Stimulated activated CD4-positive, alpha-beta T cell treated with anti-CD3 and anti-CD28 coated beads, Interleukin-15, amount 100 ng/mL, for 24 hours (primary cell): ENCODE measurements around the gene BCAT1.

Source experiments
- DNase-seq: peaks from one replicate; pipeline ENCODE4 v3.0.0-alpha.2; 2020

BCAT1 gene, protein sequence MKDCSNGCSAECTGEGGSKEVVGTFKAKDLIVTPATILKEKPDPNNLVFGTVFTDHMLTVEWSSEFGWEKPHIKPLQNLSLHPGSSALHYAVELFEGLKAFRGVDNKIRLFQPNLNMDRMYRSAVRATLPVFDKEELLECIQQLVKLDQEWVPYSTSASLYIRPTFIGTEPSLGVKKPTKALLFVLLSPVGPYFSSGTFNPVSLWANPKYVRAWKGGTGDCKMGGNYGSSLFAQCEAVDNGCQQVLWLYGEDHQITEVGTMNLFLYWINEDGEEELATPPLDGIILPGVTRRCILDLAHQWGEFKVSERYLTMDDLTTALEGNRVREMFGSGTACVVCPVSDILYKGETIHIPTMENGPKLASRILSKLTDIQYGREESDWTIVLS

DNA sequence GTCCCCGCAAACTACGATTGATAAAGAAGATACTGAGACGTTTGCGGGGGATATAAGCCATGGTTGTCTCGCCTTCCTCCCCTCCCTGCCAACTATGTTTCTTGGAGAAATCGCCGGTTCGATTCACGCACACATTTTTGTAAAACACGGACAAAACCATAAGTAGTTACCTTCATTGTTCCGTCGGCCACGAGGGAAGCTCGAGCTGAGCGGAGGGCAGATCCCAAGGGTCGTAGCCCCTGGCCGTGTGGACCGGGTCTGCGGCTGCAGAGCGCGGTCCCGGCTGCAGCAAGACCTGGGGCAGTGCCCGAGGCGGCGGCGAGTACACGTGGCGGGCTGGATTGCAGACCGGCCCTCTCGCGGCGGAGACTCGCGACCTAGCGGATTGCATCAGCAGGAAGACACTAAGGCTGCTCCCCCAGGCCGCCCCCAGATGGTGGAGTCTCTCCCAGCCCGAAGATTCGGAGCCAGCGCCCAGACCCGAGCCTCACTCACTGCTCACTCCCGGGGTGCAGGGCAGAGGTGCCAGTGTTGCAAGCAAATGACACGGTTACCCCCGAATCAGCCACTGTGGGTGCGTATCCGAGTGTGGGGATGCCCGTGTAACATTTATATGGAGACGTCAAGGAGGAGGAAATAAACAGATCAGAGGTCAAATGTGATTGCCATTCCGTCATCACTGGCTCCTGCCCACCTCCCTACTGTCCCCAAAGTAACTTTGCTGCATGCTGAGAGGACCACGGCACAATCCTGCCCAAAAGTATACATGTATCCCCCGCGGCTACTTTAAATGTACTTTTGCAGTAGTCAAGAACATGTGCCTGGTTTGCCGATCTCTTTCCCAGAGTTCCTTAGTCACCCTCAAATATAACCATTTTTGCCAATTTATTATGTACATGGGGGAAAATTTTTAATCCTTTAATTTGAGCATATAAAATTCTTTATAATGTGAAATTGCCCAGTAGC lies at the start of gene BCAT1:
TSS of gene BCAT1 (minus strand) at position 345 of the 966 bp plus-strand sequence. CDS start at position 176, 169 bp downstream.
- DNase-seq = peak; percentile 65

GRCh38 chr12:24997970-24998582 lies 49.2 kb upstream of the BCAT1 start:
- DNase-seq = no peak

DNA sequence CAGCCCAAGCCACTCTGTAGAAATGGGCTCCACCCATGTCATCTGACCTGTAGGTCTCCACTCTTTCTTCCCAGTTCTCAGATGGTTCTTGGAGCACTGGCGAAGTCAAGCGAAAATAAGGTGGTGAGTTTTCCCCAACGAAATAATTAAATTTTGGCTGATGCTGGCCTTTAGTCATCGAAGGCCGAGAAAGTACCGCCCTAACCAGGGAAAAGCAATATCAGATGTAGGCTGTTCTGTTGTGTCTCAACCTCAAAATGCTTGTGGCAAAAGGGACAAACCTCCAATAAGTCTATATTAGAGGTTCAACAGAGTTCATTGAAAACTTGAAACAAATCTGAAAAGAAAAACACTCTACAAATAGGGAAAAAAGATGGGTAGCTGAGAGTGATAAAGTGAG lies 48.6 kb upstream of the BCAT1 start:
- no peak for DNase-seq

DNA sequence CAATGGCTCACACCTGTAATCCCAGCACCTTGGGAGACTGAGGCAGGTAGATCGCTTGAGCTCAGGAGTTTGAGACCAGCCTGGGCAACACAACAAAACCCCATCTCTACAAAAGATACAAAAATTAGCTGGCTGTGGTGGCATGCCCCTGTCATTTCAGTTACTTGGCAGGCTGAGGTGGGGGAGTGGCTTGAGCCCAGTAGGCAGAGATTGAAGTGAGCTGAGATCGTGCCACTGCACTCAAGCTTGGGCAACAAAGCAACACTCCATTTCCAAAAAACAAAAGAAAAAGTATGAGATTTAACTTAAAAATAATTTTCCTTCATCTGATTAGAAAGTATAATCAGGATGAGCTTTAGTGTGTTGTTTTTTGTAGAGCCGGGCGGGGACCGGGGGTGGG lies 47.9 kb upstream of the BCAT1 start:
- DNase-seq = no peak

GRCh38 chr12:24996102-24996797 lies 47.3 kb upstream of the BCAT1 start:
- DNase-seq = no peak

- no peak for DNase-seq
Observed at GRCh38 chr12:24993793-24994192, 44.9 kb upstream of the BCAT1 start.

GRCh38 chr12:24991209-24992049 lies 42.5 kb upstream of the BCAT1 start:
- no peak for DNase-seq

DNA sequence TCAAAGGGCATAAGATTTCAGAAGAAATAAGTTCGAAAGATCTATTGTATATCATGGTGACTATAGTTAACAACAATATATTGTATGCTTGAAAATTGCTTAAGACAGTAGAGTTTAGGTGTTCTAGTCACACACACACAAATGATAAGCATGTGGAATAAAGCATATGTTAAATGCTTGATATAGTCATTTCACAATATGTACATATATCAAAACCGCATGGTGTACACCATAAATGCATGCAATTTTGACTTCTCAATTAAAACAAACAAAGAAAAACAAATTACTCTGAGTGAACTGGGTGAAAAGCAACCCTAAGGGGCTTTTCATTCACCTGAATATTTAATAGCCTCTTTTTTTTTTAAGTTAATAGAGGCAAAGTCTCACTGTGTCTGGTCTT lies 40.3 kb upstream of the BCAT1 start:
- DNase-seq = no peak

- no peak for DNase-seq
Observed at GRCh38 chr12:24982250-24982649, 33.3 kb upstream of the BCAT1 start.

- no peak for DNase-seq
Observed at GRCh38 chr12:24979976-24980730, 31.3 kb upstream of the BCAT1 start.

GRCh38 chr12:24979329-24979728 lies 30.4 kb upstream of the BCAT1 start:
- no peak for DNase-seq

DNA sequence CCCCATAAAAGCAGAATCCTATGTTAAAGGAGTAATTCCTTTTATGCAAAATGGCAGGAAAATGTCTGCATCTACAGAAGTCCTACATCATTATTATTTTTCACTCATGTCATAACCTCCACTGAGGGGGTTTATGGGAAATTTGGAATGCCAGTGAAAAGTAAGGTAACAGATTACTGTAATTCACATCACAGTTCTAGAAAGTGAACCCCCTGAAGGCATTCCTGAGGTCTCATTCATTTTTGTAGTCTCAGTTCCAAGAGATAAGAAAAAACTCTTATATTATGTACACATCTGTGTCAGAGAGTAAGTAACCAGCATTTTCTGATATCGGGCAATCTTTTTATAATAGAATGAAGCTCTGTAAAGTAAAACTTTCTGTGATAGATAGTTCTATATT lies 28.8 kb upstream of the BCAT1 start:
- DNase-seq = no peak

- no peak for DNase-seq
Observed at GRCh38 chr12:24977060-24977459, 28.2 kb upstream of the BCAT1 start.

GRCh38 chr12:24975425-24975824 lies 26.5 kb upstream of the BCAT1 start:
- no peak for DNase-seq

GRCh38 chr12:24974216-24974615 lies 25.3 kb upstream of the BCAT1 start:
- no peak for DNase-seq

GRCh38 chr12:24972078-24972477 lies 23.2 kb upstream of the BCAT1 start:
- no peak for DNase-seq

- DNase-seq = no peak
Observed at GRCh38 chr12:24970177-24970576, 21.3 kb upstream of the BCAT1 start.

GRCh38 chr12:24966951-24967564 lies 18.2 kb upstream of the BCAT1 start:
- no peak for DNase-seq

- DNase-seq = no peak
Observed at GRCh38 chr12:24964342-24964741, 15.4 kb upstream of the BCAT1 start.

DNA sequence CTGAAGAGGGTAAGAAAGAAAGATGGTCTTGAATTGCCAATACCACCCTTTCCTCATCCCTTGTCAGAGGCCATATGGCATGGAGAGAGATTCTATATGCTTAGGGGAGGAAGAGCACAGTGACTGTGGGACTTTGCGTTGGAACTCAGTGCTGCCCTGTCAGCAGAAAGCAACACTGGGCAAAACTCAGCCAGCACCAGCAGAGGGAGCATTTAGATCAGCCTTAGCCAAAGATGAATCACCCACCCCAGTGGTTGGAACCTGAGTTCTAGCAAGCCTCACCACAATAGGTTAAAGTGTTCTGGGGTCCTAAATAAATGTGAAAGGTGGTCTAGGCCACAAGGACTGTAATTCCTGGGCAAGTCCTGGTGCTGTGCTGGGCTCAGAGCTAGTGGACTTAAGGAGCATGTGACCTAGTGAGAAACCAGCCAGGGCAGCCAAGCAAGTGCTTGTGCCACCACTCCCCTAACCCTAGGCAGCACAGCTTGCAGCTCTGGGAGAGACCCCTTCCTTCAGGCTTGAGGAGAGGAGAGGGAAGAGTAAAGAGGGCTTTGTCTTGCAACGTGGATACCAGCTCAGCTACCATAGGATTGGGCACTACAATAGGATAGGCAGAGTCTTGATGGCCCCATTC lies 11.4 kb upstream of the BCAT1 start:
- peak; percentile 71 for DNase-seq
